AG04449 (cell line): ENCODE results near the gene STAT4.

Source experiments
- CTCF ChIA-PET: fragments of 350-600 bp; formaldehyde crosslinking; extraction: SDS; loops from one replicate; lab custom pipeline; 2021; ENCODE audit warnings: antibody characterized with exemption; lab: Yijun Ruan, JAX
- POLR2A ChIA-PET: fragments of 400-600, 350-600 bp; formaldehyde crosslinking; extraction: SDS; loops from one replicate; lab custom pipeline; 2020; ENCODE audit warnings: antibody characterized with exemption, inconsistent platforms; lab: Yijun Ruan, JAX
- DNase-seq: peaks from one replicate; pipeline ENCODE4 v3.0.0-alpha.2; 2010; ENCODE audit warnings: low read depth, low spot score
- H3K4me3 ChIP-seq: 2 replicates; pipeline ENCODE4 v1.5.1; 2011; ENCODE audit warnings: low read depth, mild to moderate bottlenecking, control low read depth, low read length
- CTCF ChIP-seq: IDR thresholded peaks from one replicate; pipeline ENCODE4 v1.5.1; 2011; ENCODE audit warnings: mild to moderate bottlenecking, moderate library complexity, low read length, control low read depth, inconsistent platforms; ENCODE audit not compliant: insufficient read depth; ENCODE audit errors: missing control alignments

Gene STAT4

DNA sequence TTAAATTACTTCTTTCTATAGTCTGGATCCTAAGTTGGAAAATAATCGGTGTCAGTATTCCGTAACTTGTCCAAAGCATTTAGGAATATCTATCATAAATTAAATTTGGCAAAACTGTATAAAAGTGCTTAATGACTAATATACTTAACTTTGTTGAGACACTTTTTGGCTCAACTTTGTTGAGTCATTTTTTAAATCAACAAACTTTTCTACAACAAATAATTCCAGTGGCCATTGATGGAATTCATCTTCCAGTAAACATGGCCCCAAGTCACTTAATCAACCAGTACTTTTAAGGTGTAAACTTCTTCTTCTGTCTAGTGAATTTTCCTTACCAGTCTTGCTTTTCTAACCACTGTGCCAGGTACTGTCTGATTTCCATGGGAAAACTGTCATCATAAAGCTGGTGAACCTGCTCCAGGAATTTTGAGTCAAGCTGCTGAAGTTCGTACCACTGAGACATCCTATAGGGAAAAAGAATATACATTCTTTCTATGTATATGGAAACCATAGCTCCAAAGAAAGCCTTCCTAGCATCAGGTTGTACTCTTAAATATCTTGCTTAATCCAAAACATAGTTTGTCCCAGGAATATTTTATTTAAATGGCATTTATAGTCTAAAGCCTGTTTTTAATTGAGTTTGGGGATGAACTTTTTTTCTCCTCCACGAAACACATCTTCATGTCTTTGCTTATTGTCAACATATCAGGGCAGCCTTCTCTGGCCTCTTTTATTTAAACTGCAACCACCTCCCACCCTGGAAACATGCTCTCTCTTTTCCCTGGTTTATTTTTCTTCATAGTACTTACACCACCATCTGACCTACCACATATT is 141.0 kb downstream of the STAT4 start:
- no peak for TF ChIP-seq CTCF
- ChIA-PET POLR2A (no interaction called here), CTCF (interaction anchor here (1.1 to 3.5 kb wide), 2 partner anchors 42 to 492 kb away, joined by 4 to 18 read pairs; no protein-coding TSS in a partner anchor)
- no peak overlapping the region for H3K4me3 ChIP-seq
- DNase-seq: no peak

DNA sequence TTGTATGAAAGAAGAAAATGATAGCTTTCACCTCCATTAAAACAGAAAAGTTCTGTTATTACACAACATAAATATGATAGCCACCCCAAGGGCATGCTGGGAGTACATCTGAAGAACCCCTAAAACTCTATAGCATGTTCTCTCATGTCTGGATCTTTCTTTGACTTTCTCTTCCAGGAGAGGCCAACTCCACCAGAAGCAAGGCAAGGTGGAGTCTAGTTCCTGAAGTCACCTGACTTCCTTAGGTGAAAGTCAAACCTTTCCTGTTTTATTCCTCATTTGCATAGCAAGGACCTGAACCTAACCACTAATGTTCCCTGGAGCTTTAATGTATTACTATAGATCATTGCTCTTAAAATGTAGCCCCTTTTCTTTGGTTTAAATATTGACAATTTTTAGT is 142.5 kb downstream of the STAT4 start:
- DNase-seq: no peak
- TF ChIP-seq CTCF: no peak
- CTCF ChIA-PET: interaction anchor here (0.8 to 2.0 kb wide), 5 partner anchors 11 to 147 kb away, joined by 3 to 8 read pairs (median 3); no protein-coding TSS in a partner anchor
- POLR2A ChIA-PET: no interaction called here
- H3K4me3 ChIP-seq: no peak overlapping the region

GRCh38 chr2:191006997-191007783 is 143.6 kb downstream of the STAT4 start:
- no peak for TF ChIP-seq CTCF
- no peak for DNase-seq
- CTCF ChIA-PET: interaction anchor here (0.9 to 2.0 kb wide), 3 partner anchors 10 to 148 kb away, joined by 3 to 8 read pairs (median 3); no protein-coding TSS in a partner anchor
- POLR2A ChIA-PET: no interaction called here
- no peak overlapping the region for H3K4me3 ChIP-seq

DNA sequence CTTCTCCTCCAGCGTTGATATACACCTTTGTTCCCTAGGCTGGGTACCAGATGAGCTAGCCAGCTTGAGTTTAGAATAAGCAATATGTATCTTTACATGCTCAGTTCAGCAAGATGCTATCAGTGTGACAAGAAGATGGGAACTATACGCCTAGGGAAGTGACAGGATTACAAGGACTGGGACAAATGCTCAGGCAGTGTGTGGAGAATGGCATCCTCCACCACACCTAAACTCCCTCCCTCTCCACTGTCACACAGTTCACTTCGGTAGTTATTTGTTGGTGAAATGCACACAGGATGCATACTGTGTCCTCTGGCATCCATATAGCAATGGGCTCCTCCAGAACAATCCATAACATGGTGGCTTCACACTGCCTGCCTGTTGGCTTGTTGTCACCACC is 144.5 kb downstream of the STAT4 start:
- ChIA-PET CTCF (no interaction called here), POLR2A (no interaction called here)
- H3K4me3 ChIP-seq: no peak overlapping the region
- no peak for TF ChIP-seq CTCF
- no peak for DNase-seq

GRCh38 chr2:191003405-191004309 is 147.1 kb downstream of the STAT4 start:
- CTCF ChIA-PET: interaction anchor here (1.6 to 2.3 kb wide), 2 partner anchors 14 to 16 kb away, joined by 4 to 5 read pairs; no protein-coding TSS in a partner anchor
- H3K4me3 ChIP-seq: no peak overlapping the region
- POLR2A ChIA-PET: no interaction called here
- no peak for DNase-seq
- TF ChIP-seq CTCF: no peak
